Fibroblast of lung (primary cell): ENCODE measurements around the gene DGCR8. TPM values are rescaled to one million over a fixed set of nuclear protein-coding genes. Genes with fewer than 3 reads are reported as not detected.
"Not testable (repeated sequence)": the region's sequence is repeated elsewhere in the genome, so short reads cannot be mapped to it uniquely, and the experiment has no call there.

ENCODE experiments used
- DNase-seq, 2 donors: peaks; one replicate each; pipeline versions ENCODE4 v3.0.0 to v3.0.0-alpha.2; 2010; ENCODE audit warnings: low read depth in 2 of 2
- H2AFZ ChIP-seq: 2 replicates; pipeline ENCODE4 v1.5.1; 2012; ENCODE audit warnings: low read length, control low read depth, inconsistent platforms
- H3K27ac ChIP-seq: 2 replicates; pipeline ENCODE4 v1.5.1; 2011; ENCODE audit warnings: low read length, control low read depth; ENCODE audit not compliant: insufficient read depth
- H3K27me3 ChIP-seq: 2 replicates; pipeline ENCODE4 v1.5.1; 2011; ENCODE audit warnings: mild to moderate bottlenecking, low read length; ENCODE audit not compliant: control insufficient read depth, insufficient read depth
- H3K36me3 ChIP-seq: 2 replicates; pipeline ENCODE4 v1.5.1; 2011; ENCODE audit warnings: low read length; ENCODE audit not compliant: control insufficient read depth, insufficient read depth
- H3K4me1 ChIP-seq: 2 replicates; pipeline ENCODE4 v1.5.1; 2011; ENCODE audit warnings: low read length; ENCODE audit not compliant: control insufficient read depth, insufficient read depth; ENCODE audit errors: extremely low read depth
- H3K4me2 ChIP-seq: 2 replicates; pipeline ENCODE4 v1.5.1; 2011; ENCODE audit warnings: low read length, control low read depth; ENCODE audit not compliant: insufficient read depth; ENCODE audit errors: extremely low read depth
- H3K4me3 ChIP-seq, 4 experiments: fragments of 200-600 bp in 1 of 4; sonication (generic) in 1 of 4; replicated peaks in 1 of 4; 2 replicates each; pipeline ENCODE4 v1.5.1; 2011 to 2016; ENCODE audit warnings: low read length in 4 of 4, low read depth in 3 of 4, mild to moderate bottlenecking in 3 of 4, control low read depth in 2 of 4, inconsistent platforms in 1 of 4, mixed read lengths in 1 of 4; ENCODE audit not compliant: insufficient read depth in 1 of 4; ENCODE audit errors: control extremely low read depth in 1 of 4
- H3K79me2 ChIP-seq: 2 replicates; pipeline ENCODE4 v1.5.1; 2012; ENCODE audit warnings: mild to moderate bottlenecking, low read length, inconsistent platforms; ENCODE audit not compliant: control insufficient read depth, insufficient read depth
- H3K9ac ChIP-seq: 2 replicates; pipeline ENCODE4 v1.5.1; 2011; ENCODE audit warnings: mild to moderate bottlenecking, low read length, control low read depth; ENCODE audit not compliant: insufficient read depth
- H3K9me3 ChIP-seq: 2 replicates; pipeline ENCODE4 v1.5.1; 2012; ENCODE audit warnings: low read depth, low read length; ENCODE audit not compliant: control insufficient read depth, insufficient read depth
- H4K20me1 ChIP-seq: 2 replicates; pipeline ENCODE4 v1.5.1; 2011; ENCODE audit warnings: low read length; ENCODE audit not compliant: control insufficient read depth, insufficient read depth; ENCODE audit errors: extremely low read depth
- CTCF ChIP-seq, 2 donors: IDR thresholded peaks in 1 of 2; conservative IDR thresholded peaks in 1 of 2; 1 replicate in 1 of 2; 2 replicates in 1 of 2; pipeline ENCODE4 v1.5.1; 2011 to 2012; ENCODE audit warnings: low read length in 2 of 2, control low read depth in 1 of 2, inconsistent platforms in 1 of 2, low read depth in 1 of 2, mild to moderate bottlenecking in 1 of 2
- EZH2 ChIP-seq: IDR thresholded peaks from 2 replicates; pipeline ENCODE4 v1.5.1; 2012; ENCODE audit warnings: low read length, control low read depth, mild to moderate bottlenecking; ENCODE audit errors: missing control alignments
- polyA plus RNA-seq, 2 donors: library from polyadenylated mRNA; depleted of rRNA in 1 of 2; stranded (reverse) in 1 of 2; unstranded in 1 of 2; fragments of >200 nt; gene quantifications; 2 replicates each; pipeline ENCODE4 v1.2.1, GENCODE V29; 2011 to 2012; ENCODE audit warnings: missing spikeins in 1 of 2
- total RNA-seq: library from RNA; depleted of rRNA; stranded (reverse); fragments of >200 nt; gene quantifications from 2 replicates; pipeline ENCODE4 v1.2.1, GENCODE V29; 2014

Gene DGCR8
- total and polyA plus RNA-seq, 2 donors (not counting 1 experiment from before 2014, with no cell fraction given): 18.8 to 21.3 TPM

GRCh38 chr22:20064545-20065262 is 15.3 kb upstream of the DGCR8 start:
- H3K4me3 ChIP-seq: no peak overlapping the region
- H3K27ac ChIP-seq: no peak overlapping the region
- no peaks in the 10 kb centered on the region for H3K9me3 ChIP-seq
- no peak overlapping the region for H2AFZ ChIP-seq
- no peaks in the 10 kb centered on the region for H3K27me3 ChIP-seq
- H3K4me2 ChIP-seq: no peak overlapping the region
- no peaks in the 10 kb centered on the region for H3K79me2 ChIP-seq
- H3K4me1 ChIP-seq: no peaks in the 10 kb centered on the region
- H3K9ac ChIP-seq: no peak overlapping the region
- peaks cover 5% of the 10 kb centered on the region for H3K36me3 ChIP-seq
- no peak for TF ChIP-seq CTCF (conservative IDR thresholded peaks at IDR 0.05 in 1 of 2, IDR thresholded peaks at IDR 0.05 in 1 of 2; ENCODE audit: low read depth in 1 of 2, low read length in 2 of 2)
- H4K20me1 ChIP-seq: no peaks in the 10 kb centered on the region
- DNase-seq: no peak

- TF ChIP-seq CTCF (conservative IDR thresholded peaks at IDR 0.05 in 1 of 2, IDR thresholded peaks at IDR 0.05 in 1 of 2; ENCODE audit: low read depth in 1 of 2, low read length in 2 of 2) (no peak), EZH2 (no peak)
- H3K9me3 ChIP-seq: no peaks in the 10 kb centered on the region
Observed at GRCh38 chr22:20065896-20066616, 14.0 kb upstream of the DGCR8 start.

GRCh38 chr22:20066617-20067383 is 13.2 kb upstream of the DGCR8 start:
- no peak for DNase-seq
- H3K9me3 ChIP-seq: no peaks in the 10 kb centered on the region

More at GRCh38 chr22:20065896-20066616, 14.0 kb upstream of the DGCR8 start:
- Histone ChIP-seq H3K27ac (no peak overlapping the region), H3K79me2 (no peaks in the 10 kb centered on the region), H3K4me1 (no peaks in the 10 kb centered on the region), H2AFZ (no peak overlapping the region), H3K4me3 (no peak overlapping the region), H4K20me1 (no peaks in the 10 kb centered on the region), H3K27me3 (no peaks in the 10 kb centered on the region), H3K9ac (no peak overlapping the region), H3K36me3 (peaks cover 5% of the 10 kb centered on the region), H3K4me2 (no peak overlapping the region)
- no peak for DNase-seq

GRCh38 chr22:20067384-20067682 is 12.7 kb upstream of the DGCR8 start:
- not testable (repeated sequence) for H3K4me3 ChIP-seq, H4K20me1 ChIP-seq, H3K4me1 ChIP-seq, DNase-seq, H3K4me2 ChIP-seq, H2AFZ ChIP-seq, H3K36me3 ChIP-seq, H3K9ac ChIP-seq, H3K79me2 ChIP-seq, H3K27me3 ChIP-seq, H3K27ac ChIP-seq, H3K9me3 ChIP-seq

More at GRCh38 chr22:20066617-20067383, 13.2 kb upstream of the DGCR8 start:
- Histone ChIP-seq H3K27ac (no peak overlapping the region), H2AFZ (no peak overlapping the region), H3K27me3 (no peaks in the 10 kb centered on the region), H3K9ac (no peak overlapping the region), H3K4me1 (no peaks in the 10 kb centered on the region), H4K20me1 (no peaks in the 10 kb centered on the region), H3K4me3 (no peak overlapping the region), H3K4me2 (no peak overlapping the region), H3K36me3 (peaks cover 5% of the 10 kb centered on the region), H3K79me2 (no peaks in the 10 kb centered on the region)
- TF ChIP-seq EZH2: no peak
- no peak for TF ChIP-seq CTCF (conservative IDR thresholded peaks at IDR 0.05 in 1 of 2, IDR thresholded peaks at IDR 0.05 in 1 of 2; ENCODE audit: low read depth in 1 of 2, low read length in 2 of 2)
